Loucy (cell line): ENCODE measurements around the gene ACADS.

ENCODE experiments used
- H2AFZ ChIP-seq: fragments of 200-600 bp; sonication (generic); 2 replicates; pipeline ENCODE4 v1.6.0; 2016; ENCODE audit warnings: antibody characterized with exemption, mild to moderate bottlenecking, low read length, moderate library complexity
- H3F3A ChIP-seq: fragments of 200-600 bp; 2 replicates; pipeline ENCODE4 v1.6.0; 2016; ENCODE audit warnings: antibody characterized with exemption, low read depth, mild to moderate bottlenecking
- H3K27me3 ChIP-seq: fragments of 200-600 bp; sonication (generic); 2 replicates; pipeline ENCODE4 v1.6.1; 2014; ENCODE audit warnings: low read length, mild to moderate bottlenecking; ENCODE audit not compliant: insufficient read depth, poor library complexity, severe bottlenecking
- H3K36me3 ChIP-seq: fragments of 200-600 bp; sonication (generic); 2 replicates; pipeline ENCODE4 v1.6.1; 2016; ENCODE audit warnings: low read length; ENCODE audit not compliant: insufficient read depth
- H3K4me1 ChIP-seq: fragments of 200-600 bp; sonication (generic); 2 replicates; pipeline ENCODE4 v1.5.1; 2014; ENCODE audit warnings: low read length, mild to moderate bottlenecking; ENCODE audit not compliant: insufficient read depth, poor library complexity, severe bottlenecking
- H3K4me2 ChIP-seq: fragments of 200-600 bp; sonication (generic); 2 replicates; pipeline ENCODE4 v1.6.0; 2014; ENCODE audit warnings: antibody characterized with exemption, low read length, low read depth, mild to moderate bottlenecking; ENCODE audit not compliant: poor library complexity, severe bottlenecking
- H3K4me3 ChIP-seq: fragments of 200-600 bp; sonication (generic); 2 replicates; pipeline ENCODE4 v1.5.1; 2014; ENCODE audit warnings: low read length, mild to moderate bottlenecking, mixed read lengths; ENCODE audit not compliant: poor library complexity, severe bottlenecking
- H3K79me2 ChIP-seq: fragments of 200-600 bp; sonication (generic); 2 replicates; pipeline ENCODE4 v1.6.1; 2014; ENCODE audit warnings: low read length; ENCODE audit not compliant: insufficient read depth
- H3K9ac ChIP-seq: fragments of 200-600 bp; sonication (generic); 2 replicates; pipeline ENCODE4 v1.6.0; 2014; ENCODE audit warnings: mild to moderate bottlenecking, low read depth, low read length, moderate library complexity; ENCODE audit not compliant: poor library complexity, severe bottlenecking
- H3K9me2 ChIP-seq: fragments of 200-600 bp; sonication (generic); replicated peaks from 2 replicates; pipeline ENCODE4 v1.6.1; 2016; ENCODE audit warnings: low read depth, low read length, mixed read lengths
- H3K9me3 ChIP-seq: fragments of 200-600 bp; sonication (generic); 2 replicates; pipeline ENCODE4 v1.6.1; 2014; ENCODE audit warnings: mild to moderate bottlenecking, antibody characterized with exemption, low read length, low read depth; ENCODE audit not compliant: insufficient read depth
- H4K20me1 ChIP-seq: fragments of 200-600 bp; sonication (generic); 2 replicates; pipeline ENCODE4 v1.6.0; 2014; ENCODE audit warnings: antibody characterized with exemption, low read length, mild to moderate bottlenecking; ENCODE audit not compliant: insufficient read depth, poor library complexity, severe bottlenecking
- CTCF ChIP-seq: fragments of 200-600 bp; sonication (generic); conservative IDR thresholded peaks from 2 replicates; pipeline ENCODE4 v1.5.1; 2014; ENCODE audit warnings: mild to moderate bottlenecking, antibody characterized with exemption, low read length
- EZH2phosphoT487 ChIP-seq: fragments of 200-600 bp; IDR thresholded peaks from 2 replicates; pipeline ENCODE4 v1.6.1; 2018; ENCODE audit warnings: antibody characterized with exemption, mild to moderate bottlenecking, moderate library complexity, borderline replicate concordance

Gene ACADS

GRCh38 chr12:120722784-120723183, 2.8 kb upstream of the ACADS start:
- no peak for TF ChIP-seq CTCF
- no peak for TF ChIP-seq EZH2phosphoT487
- H4K20me1 ChIP-seq, result no peaks in the 10 kb centered on the region

GRCh38 chr12:120724720-120725119, 906 bp upstream of the ACADS start:
- no peaks in the 10 kb centered on the region for H4K20me1 ChIP-seq
- H3K4me3 ChIP-seq, result peak overlapping the region; percentile 80
- TF ChIP-seq EZH2phosphoT487 (no peak), CTCF (no peak)
- H3K4me1 ChIP-seq, result peaks cover 22% of the 10 kb centered on the region
- no peaks in the 10 kb centered on the region for H3K27me3 ChIP-seq
- H3K9me3 ChIP-seq, result no peaks in the 10 kb centered on the region
- H3K36me3 ChIP-seq, result peaks cover 3% of the 10 kb centered on the region; the same call in 1 of the 2 replicates
- H3K9ac ChIP-seq, result peak overlapping the region; percentile 83
- peak overlapping the region; percentile 82 for H3K4me2 ChIP-seq
- H3F3A ChIP-seq, result no peaks in the 10 kb centered on the region
- no peak overlapping the region for H2AFZ ChIP-seq
- H3K9me2 ChIP-seq, result no peaks in the 10 kb centered on the region
- H3K79me2 ChIP-seq, result no peaks in the 10 kb centered on the region; the same call in 1 of the 2 replicates

More at GRCh38 chr12:120722784-120723183, 2.8 kb upstream of the ACADS start:
- Histone ChIP-seq H3K36me3 (peaks cover 3% of the 10 kb centered on the region; the same call in 1 of the 2 replicates), H3K9ac (no peak overlapping the region), H3K4me2 (no peak overlapping the region), H2AFZ (no peak overlapping the region), H3K9me3 (no peaks in the 10 kb centered on the region), H3K79me2 (no peaks in the 10 kb centered on the region; the same call in 1 of the 2 replicates), H3K9me2 (no peaks in the 10 kb centered on the region), H3K27me3 (no peaks in the 10 kb centered on the region), H3F3A (no peaks in the 10 kb centered on the region), H3K4me3 (no peak overlapping the region), H3K4me1 (peaks cover 22% of the 10 kb centered on the region)

DNA sequence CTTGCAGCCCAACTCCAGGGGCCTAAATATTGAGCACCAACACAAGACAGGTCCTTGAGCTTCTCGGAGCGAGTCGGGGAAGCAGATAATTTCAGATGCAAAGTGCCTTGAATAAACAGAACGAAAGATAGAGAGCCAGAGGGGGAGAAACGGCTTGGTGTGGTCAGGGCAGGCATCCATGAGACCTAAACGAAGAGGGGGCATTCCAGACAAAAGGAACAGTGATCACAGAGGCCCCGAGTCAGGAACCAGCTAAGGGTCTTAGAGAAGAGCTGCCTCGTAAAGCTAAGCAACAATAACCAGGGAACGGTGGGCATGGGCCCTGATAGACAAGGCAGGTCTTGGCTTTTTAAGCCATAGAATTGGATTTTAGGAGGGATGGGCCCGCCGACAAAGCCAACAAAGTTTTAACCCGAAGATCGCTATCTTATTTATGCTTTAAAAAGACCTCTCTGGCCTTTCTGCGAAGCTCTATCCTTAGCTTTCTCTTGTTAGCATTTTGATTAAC, 421 bp upstream of the ACADS start:
- H3K4me2 ChIP-seq, result peak overlapping the region; percentile 82
- H3K36me3 ChIP-seq, result peaks cover 3% of the 10 kb centered on the region; the same call in 1 of the 2 replicates
- H3K27me3 ChIP-seq, result no peaks in the 10 kb centered on the region
- no peak for TF ChIP-seq CTCF
- TF ChIP-seq EZH2phosphoT487, result no peak
- H3K79me2 ChIP-seq, result no peaks in the 10 kb centered on the region; the same call in 1 of the 2 replicates
- H3K4me1 ChIP-seq, result peaks cover 22% of the 10 kb centered on the region
- H2AFZ ChIP-seq, result peak overlapping the region; percentile 72
- H3K9me2 ChIP-seq, result no peaks in the 10 kb centered on the region
- H3K4me3 ChIP-seq, result peak overlapping the region; percentile 80
- H3K9me3 ChIP-seq, result no peaks in the 10 kb centered on the region
- H3F3A ChIP-seq, result no peaks in the 10 kb centered on the region
- peak overlapping the region; percentile 83 for H3K9ac ChIP-seq
- H4K20me1 ChIP-seq, result no peaks in the 10 kb centered on the region
